GM12873 (cell line): ENCODE data around the gene TEX30.
A peak's percentile ranks its signal among the peaks of the same experiment; 100 is the strongest.

ENCODE experiments used
- TF ChIP-seq, protein P1 (sequence below): IDR thresholded peaks from 2 replicates; pipeline ENCODE4 v1.5.1; 2012; ENCODE audit warnings: low read depth, mild to moderate bottlenecking, moderate library complexity, low read length, control low read depth; ENCODE audit not compliant: insufficient read depth; ENCODE audit errors: missing control alignments

Gene TEX30

GRCh38 chr13:102742101-102742500, 31.5 kb downstream of the TEX30 start:
- TF ChIP-seq, protein P1, sequence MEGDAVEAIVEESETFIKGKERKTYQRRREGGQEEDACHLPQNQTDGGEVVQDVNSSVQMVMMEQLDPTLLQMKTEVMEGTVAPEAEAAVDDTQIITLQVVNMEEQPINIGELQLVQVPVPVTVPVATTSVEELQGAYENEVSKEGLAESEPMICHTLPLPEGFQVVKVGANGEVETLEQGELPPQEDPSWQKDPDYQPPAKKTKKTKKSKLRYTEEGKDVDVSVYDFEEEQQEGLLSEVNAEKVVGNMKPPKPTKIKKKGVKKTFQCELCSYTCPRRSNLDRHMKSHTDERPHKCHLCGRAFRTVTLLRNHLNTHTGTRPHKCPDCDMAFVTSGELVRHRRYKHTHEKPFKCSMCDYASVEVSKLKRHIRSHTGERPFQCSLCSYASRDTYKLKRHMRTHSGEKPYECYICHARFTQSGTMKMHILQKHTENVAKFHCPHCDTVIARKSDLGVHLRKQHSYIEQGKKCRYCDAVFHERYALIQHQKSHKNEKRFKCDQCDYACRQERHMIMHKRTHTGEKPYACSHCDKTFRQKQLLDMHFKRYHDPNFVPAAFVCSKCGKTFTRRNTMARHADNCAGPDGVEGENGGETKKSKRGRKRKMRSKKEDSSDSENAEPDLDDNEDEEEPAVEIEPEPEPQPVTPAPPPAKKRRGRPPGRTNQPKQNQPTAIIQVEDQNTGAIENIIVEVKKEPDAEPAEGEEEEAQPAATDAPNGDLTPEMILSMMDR = no peak

DNA sequence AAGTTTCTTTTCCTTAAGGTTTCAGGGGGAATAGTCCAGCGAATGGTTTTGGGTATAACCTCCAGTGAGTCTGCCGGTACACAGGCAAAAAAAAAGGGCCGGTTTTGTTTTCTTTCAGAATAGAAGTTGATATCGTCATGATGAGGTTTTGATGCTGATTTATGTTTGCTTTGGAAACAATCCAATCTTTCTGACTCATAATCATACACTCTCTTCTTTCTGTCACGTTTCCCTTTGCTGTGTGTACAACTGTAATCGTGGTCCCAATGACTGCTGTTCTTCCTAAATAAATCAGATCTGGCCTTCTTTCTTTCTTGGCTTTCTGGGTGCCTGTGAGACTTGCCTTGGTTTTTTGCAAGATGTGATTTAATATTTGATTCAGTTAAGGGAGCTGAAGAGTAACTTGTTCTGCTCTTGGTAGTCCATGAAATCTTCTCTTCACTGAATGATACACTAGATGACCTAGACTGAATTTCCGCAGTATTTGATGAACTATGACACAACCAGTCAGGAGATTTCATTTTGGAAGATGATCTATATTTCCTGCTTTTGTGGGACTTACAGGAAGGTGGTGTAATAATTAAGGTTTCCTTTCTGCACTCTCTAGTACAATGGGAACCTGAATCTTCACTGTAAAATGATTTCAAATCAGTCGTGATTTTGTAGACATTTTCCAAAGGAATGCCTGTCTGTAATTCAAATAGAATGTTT, 43.9 kb downstream of the TEX30 start:
- TF ChIP-seq, protein P1 = no peak

DNA sequence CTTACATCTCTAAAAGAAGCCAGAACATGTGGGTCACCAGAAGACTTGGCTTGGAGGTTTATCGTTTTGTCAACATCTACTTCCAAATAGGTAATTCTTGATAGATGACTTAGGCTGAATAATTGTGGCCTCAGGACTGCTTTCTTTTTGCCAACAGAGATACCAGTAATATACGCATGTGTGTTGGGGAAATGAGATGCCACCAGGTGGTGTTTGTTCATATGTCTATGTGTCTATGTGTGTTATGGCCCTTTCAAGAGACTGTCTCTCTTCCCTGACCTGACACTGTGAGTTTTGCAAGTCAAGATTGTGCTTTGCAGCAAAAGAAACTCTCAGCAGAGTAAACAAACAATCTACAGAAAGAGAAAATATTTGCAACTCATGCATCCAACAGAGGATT, 47.2 kb downstream of the TEX30 start:
- TF ChIP-seq, protein P1 = peak; percentile 15

- TF ChIP-seq, protein P1 = peak; percentile 35
Measured at GRCh38 chr13:102724923-102725322, 48.7 kb downstream of the TEX30 start.

GRCh38 chr13:102721800-102722231, 51.8 kb downstream of the TEX30 start:
- TF ChIP-seq, protein P1 = no peak

DNA sequence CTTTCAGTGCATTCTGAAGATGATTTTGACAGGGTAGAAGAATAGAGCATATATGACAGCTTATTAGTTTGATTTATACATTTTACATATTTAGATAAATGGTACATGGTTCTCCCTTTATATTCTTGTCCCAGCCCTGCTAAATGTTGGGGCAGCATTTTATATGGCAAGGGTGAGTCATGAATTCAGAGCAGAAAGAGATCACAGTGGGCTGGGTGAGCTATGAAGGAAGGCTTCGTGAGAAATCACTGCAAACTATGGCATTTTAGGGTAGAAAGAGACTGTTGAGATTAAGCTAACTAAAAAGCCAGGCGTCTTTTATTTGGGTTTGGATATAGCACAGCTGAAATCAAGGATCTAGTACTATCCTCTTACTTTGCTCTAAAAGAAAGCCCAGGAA, 54.8 kb downstream of the TEX30 start:
- TF ChIP-seq, protein P1 = no peak
